ENCODE measurements around the gene GNB1. TPM values are rescaled to one million over a fixed set of nuclear protein-coding genes. Genes with fewer than 3 reads are reported as not detected.

Gene GNB1
- polyA plus RNA-seq, 1 of the 3 experiments (the other 2 are of a cell fraction), result 355 TPM

- no peaks in the 10 kb centered on the region for H3K9me2 ChIP-seq
- no peak overlapping the region for H3K27ac ChIP-seq (ENCODE audit: low read depth in 2 of 2, low read length in 1 of 2)
- no peaks in the 10 kb centered on the region for H3K9me3 ChIP-seq
- 91% methylated on average over 7 of the region's 7 CpGs for WGBS (ENCODE audit: low lambda C conversion rate)
- H3K36me3 ChIP-seq (replicated peaks in 1 of 2; ENCODE audit: control insufficient read depth in 1 of 2, insufficient read depth in 2 of 2, low read length in 1 of 2), result peaks cover 0 to 8% of the 10 kb centered on the region in 2 experiments
- H3K4me2 ChIP-seq, result no peak overlapping the region; the same call in 1 of the 2 replicates
- no peak overlapping the region for H3K4me3 ChIP-seq (ENCODE audit: low read depth in 2 of 2, low read length in 1 of 2)
- peaks cover 35% of the 10 kb centered on the region for H3K79me2 ChIP-seq (ENCODE audit: insufficient read depth)
- peaks cover 22% of the 10 kb centered on the region for H4K20me1 ChIP-seq (ENCODE audit: insufficient read depth)
- no peak for DNase-seq
- ChIA-PET CTCF (interaction anchor here (1.3 to 2.0 kb wide), 4 partner anchors 13 to 152 kb away, joined by 5 to 9 read pairs (median 8); no protein-coding TSS in a partner anchor), POLR2A (no interaction called here)
- H3K4me1 ChIP-seq (ENCODE audit: control insufficient read depth in 1 of 2, insufficient read depth in 2 of 2, low read depth in 1 of 2, low read length in 1 of 2), result peaks cover 0 to 39% of the 10 kb centered on the region in 2 experiments; a peak in 3 of 4 replicates
- peaks cover 6% of the 10 kb centered on the region for H3F3A ChIP-seq (replicated peaks; ENCODE audit: insufficient read depth)
- no peak overlapping the region for H3K9ac ChIP-seq
- no peaks in the 10 kb centered on the region for H3K27me3 ChIP-seq (ENCODE audit: insufficient read depth)
- TF ChIP-seq RAD21 (IDR thresholded peaks at IDR 0.05; ENCODE audit: low read length), result no peak
- no peak for TF ChIP-seq NFIC (IDR thresholded peaks at IDR 0.05; ENCODE audit: borderline replicate concordance)
- TF ChIP-seq MEF2A (IDR thresholded peaks at IDR 0.05; ENCODE audit: borderline replicate concordance, low read depth), result no peak
- TF ChIP-seq GATA2 (CRISPR knock-in tag; IDR thresholded peaks at IDR 0.05), result no peak
- TF ChIP-seq PBX3 (IDR thresholded peaks at IDR 0.05), result no peak
- no peak for TF ChIP-seq TCF12 (IDR thresholded peaks at IDR 0.05)
- no peak for TF ChIP-seq FOXJ3 (CRISPR knock-in tag; IDR thresholded peaks at IDR 0.05)
- TF ChIP-seq EP300 (IDR thresholded peaks at IDR 0.05; ENCODE audit: borderline replicate concordance in 1 of 2, low read depth in 1 of 2, low read length in 1 of 2), result no peak
- TF ChIP-seq MAX (IDR thresholded peaks at IDR 0.05; ENCODE audit: low read depth), result no peak
- TF ChIP-seq CHD2 (IDR thresholded peaks at IDR 0.05; ENCODE audit: low read length, partially characterized antibody), result no peak
- TF ChIP-seq ELF1 (IDR thresholded peaks at IDR 0.05), result no peak
- no peak for TF ChIP-seq EZH2phosphoT487 (IDR thresholded peaks at IDR 0.05; ENCODE audit: borderline replicate concordance, low read depth)
- no peak for TF ChIP-seq GABPA (IDR thresholded peaks at IDR 0.05; ENCODE audit: low read depth)
- no peak overlapping the region for H2AFZ ChIP-seq (ENCODE audit: low read depth)
Observed at GRCh38 chr1:1892763-1893120, 1.9 kb upstream of the GNB1 start.

- ChIA-PET CTCF (interaction anchor here (0.7 to 2.0 kb wide), 6 partner anchors 9 to 153 kb away, joined by 3 to 9 read pairs (median 6); no protein-coding TSS in a partner anchor), POLR2A (interaction anchor here (1.5 kb wide), 1 partner anchor 16 kb away, joined by 3 read pairs; no protein-coding TSS in a partner anchor)
- H3K9me2 ChIP-seq, result no peaks in the 10 kb centered on the region
- H3K4me3 ChIP-seq (ENCODE audit: low read depth in 2 of 2, low read length in 1 of 2), result peak overlapping the region; percentile 55 to 86
- peak overlapping the region; percentile 61; the same call in 1 of the 2 replicates for H3K9ac ChIP-seq
- H2AFZ ChIP-seq (ENCODE audit: low read depth), result no peak overlapping the region
- no peaks in the 10 kb centered on the region for H3K9me3 ChIP-seq
- H3K36me3 ChIP-seq (replicated peaks in 1 of 2; ENCODE audit: control insufficient read depth in 1 of 2, insufficient read depth in 2 of 2, low read length in 1 of 2), result peaks cover 0 to 8% of the 10 kb centered on the region in 2 experiments
- TF ChIP-seq MEF2A (IDR thresholded peaks at IDR 0.05; ENCODE audit: borderline replicate concordance, low read depth) (no peak), MXI1 (IDR thresholded peaks at IDR 0.05; ENCODE audit: low read depth, low read length) (no peak), FOXJ3 (CRISPR knock-in tag; IDR thresholded peaks at IDR 0.05) (no peak), FOXM1 (IDR thresholded peaks at IDR 0.05; ENCODE audit: low read depth) (no peak), TCF12 (IDR thresholded peaks at IDR 0.05) (no peak), USF1 (IDR thresholded peaks at IDR 0.05; ENCODE audit: borderline replicate concordance, low read depth) (no peak), RAD21 (IDR thresholded peaks at IDR 0.05; ENCODE audit: low read length) (no peak), SMC3 (IDR thresholded peaks at IDR 0.05; ENCODE audit: low read depth, low read length) (no peak), FOSL2 (IDR thresholded peaks at IDR 0.05; ENCODE audit: borderline replicate concordance, low read depth) (no peak), SIN3A (IDR thresholded peaks at IDR 0.05; ENCODE audit: borderline replicate concordance, low read depth, low read length) (no peak), YY1 (IDR thresholded peaks at IDR 0.05; ENCODE audit: low read depth) (no peak), TEAD4 (IDR thresholded peaks at IDR 0.05; ENCODE audit: borderline replicate concordance, insufficient read depth) (no peak)
- no peaks in the 10 kb centered on the region for H3K27me3 ChIP-seq (ENCODE audit: insufficient read depth)
- H3K4me2 ChIP-seq, result peak overlapping the region; percentile 81
- H3K79me2 ChIP-seq (ENCODE audit: insufficient read depth), result peaks cover 41% of the 10 kb centered on the region
- 92% methylated on average over 19 of the region's 21 CpGs for WGBS (ENCODE audit: low lambda C conversion rate)
- DNase-seq, result no peak
- H3F3A ChIP-seq (replicated peaks; ENCODE audit: insufficient read depth), result peaks cover 9% of the 10 kb centered on the region
- H3K4me1 ChIP-seq (ENCODE audit: control insufficient read depth in 1 of 2, insufficient read depth in 2 of 2, low read depth in 1 of 2, low read length in 1 of 2), result peaks cover 0 to 39% of the 10 kb centered on the region in 2 experiments; a peak in 3 of 4 replicates
- peak overlapping the region in 1 of 2 experiments; percentile 93; a peak in 2 of 4 replicates for H3K27ac ChIP-seq (ENCODE audit: low read depth in 2 of 2, low read length in 1 of 2)
- peaks cover 27% of the 10 kb centered on the region for H4K20me1 ChIP-seq (ENCODE audit: insufficient read depth)
Observed at GRCh38 chr1:1892079-1892762, 1.3 kb upstream of the GNB1 start.
